Heart left ventricle (tissue), 13 donors: ENCODE measurements around the gene MEIS2.

Experiments used
- POLR2A ChIP-seq, 2 donors: fragments of 450-650 bp; IDR thresholded peaks; one replicate each; pipeline ENCODE4 v1.6.1; 2017; ENCODE audit warnings: antibody characterized with exemption in 2 of 2, mild to moderate bottlenecking in 2 of 2, moderate library complexity in 2 of 2
- TF ChIP-seq, protein P1 (sequence below), 12 donors: fragments of 200-600 bp; sonication (generic) in 4 of 12; IDR thresholded peaks; one replicate each; pipeline versions ENCODE4 v1.5.0 to v1.8.0; 2018 to 2022; ENCODE audit warnings: antibody characterized with exemption in 12 of 12, mild to moderate bottlenecking in 5 of 12
- donor health status: ischemic (EF 13 %, LVEDD 7.1; RV severe dilation, severe dysfunction).
- donor health status: DM: no; HTN: yes; CAD: no.
- donor health status: DM: no; HTN: no; CAD: no.
- donor health status: ischemic (EF 25% LVEDD 6.9; RV normal size, moderate dysfunction).
- donor health status: ischemic (EF 25% LVEDD 5.7; RV mildly dilated, moderate dysfunction).
- donor health status: ischemic (EF 35%, LVEDD 5.7; RV mildly dilated, moderate dysfunction).
- donor health status: nonischemic (EF 11% LVEDD 7.7; RV severe dilation, severe dysfunction).
- donor health status: DM: yes; HTN: yes; CAD: no.
- donor health status: PGD.
- donor health status: ischemic (EF 29% LVEDD 5.4; RV normal size, mild dysfunction).
- donor health status: nonischemic (EF 23%, LVEDD 6.1; RV moderate dilation, normal function).

DNA sequence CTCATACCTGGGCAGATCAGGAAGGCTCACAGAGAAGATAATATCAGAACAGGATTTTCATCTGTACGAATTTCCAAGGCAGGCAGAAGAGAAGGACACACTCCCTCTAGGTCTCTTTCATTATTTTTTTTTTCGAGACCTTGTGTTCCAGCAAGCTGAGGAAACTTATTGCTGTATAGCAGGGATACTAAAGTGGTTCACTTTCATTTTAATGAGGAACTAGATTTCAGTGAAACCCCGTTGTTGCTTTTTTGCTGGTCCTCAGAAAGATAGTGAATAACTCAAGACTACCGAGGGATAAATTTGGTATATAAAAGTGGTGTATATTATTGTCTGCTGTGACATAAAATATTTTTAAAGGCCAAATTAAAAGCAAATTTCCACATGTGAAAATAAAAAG, 24.6 kb downstream of the MEIS2 start:
- TF ChIP-seq, protein P1, sequence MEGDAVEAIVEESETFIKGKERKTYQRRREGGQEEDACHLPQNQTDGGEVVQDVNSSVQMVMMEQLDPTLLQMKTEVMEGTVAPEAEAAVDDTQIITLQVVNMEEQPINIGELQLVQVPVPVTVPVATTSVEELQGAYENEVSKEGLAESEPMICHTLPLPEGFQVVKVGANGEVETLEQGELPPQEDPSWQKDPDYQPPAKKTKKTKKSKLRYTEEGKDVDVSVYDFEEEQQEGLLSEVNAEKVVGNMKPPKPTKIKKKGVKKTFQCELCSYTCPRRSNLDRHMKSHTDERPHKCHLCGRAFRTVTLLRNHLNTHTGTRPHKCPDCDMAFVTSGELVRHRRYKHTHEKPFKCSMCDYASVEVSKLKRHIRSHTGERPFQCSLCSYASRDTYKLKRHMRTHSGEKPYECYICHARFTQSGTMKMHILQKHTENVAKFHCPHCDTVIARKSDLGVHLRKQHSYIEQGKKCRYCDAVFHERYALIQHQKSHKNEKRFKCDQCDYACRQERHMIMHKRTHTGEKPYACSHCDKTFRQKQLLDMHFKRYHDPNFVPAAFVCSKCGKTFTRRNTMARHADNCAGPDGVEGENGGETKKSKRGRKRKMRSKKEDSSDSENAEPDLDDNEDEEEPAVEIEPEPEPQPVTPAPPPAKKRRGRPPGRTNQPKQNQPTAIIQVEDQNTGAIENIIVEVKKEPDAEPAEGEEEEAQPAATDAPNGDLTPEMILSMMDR (IDR thresholded peaks at IDR 0.05), result no peak
- no peak for TF ChIP-seq POLR2A (IDR thresholded peaks at IDR 0.05)
